ENCODE data around the gene MLANA. TPM values are rescaled to one million over a fixed set of nuclear protein-coding genes. Genes with fewer than 3 reads are reported as not detected.

MLANA gene
- total RNA-seq (1 to 10 TPM in 1 of 2 donors, under 1 TPM in 1; 0.20 to 1.7 TPM), polyA plus RNA-seq (ENCODE audit: insufficient read length in 2 of 2) (under 1 TPM; 0.49 to 0.89 TPM)
- long read RNA-seq, donor 1 = 0 reads
- long read RNA-seq, donor 2 = 0 reads
- long read RNA-seq, donor 3 = 0 reads
- long read RNA-seq, donor 4 = 0 reads

- H3K36me3 ChIP-seq (ENCODE audit: control insufficient read depth, insufficient read depth, low read length) = no peaks in the 10 kb centered on the region
- no peak within 1 kb of the TSS for H3K4me3 ChIP-seq (ENCODE audit: low read depth, low read length)
- 91% methylated on average over 8 of the region's 9 CpGs for WGBS (ENCODE audit: insufficient coverage)
- no peaks in the 10 kb centered on the region for H3K27me3 ChIP-seq (ENCODE audit: control insufficient read depth, insufficient read depth, low read length)
- H3K27ac ChIP-seq (ENCODE audit: low read depth, low read length) = no peak within 1 kb of the TSS
- no peaks in the 10 kb centered on the region for H3K4me1 ChIP-seq (ENCODE audit: control insufficient read depth, insufficient read depth, low read length)
- no peak for DNase-seq (ENCODE audit: low read depth in 4 of 6, low spot score in 6 of 6)
- H3K9me3 ChIP-seq (ENCODE audit: control insufficient read depth, insufficient read depth, low read length) = no peaks in the 10 kb centered on the region
Observed at GRCh38 chr9:5890641-5891040, at the start of gene MLANA. Gene MLANA, plus strand, starts transcription at chr9:5890889. Its CDS starts 1,586 bp downstream, at chr9:5892475.

- H3K9me3 ChIP-seq (ENCODE audit: control insufficient read depth, insufficient read depth, low read length) = no peaks in the 10 kb centered on the region
- no peak overlapping the region for H3K4me3 ChIP-seq (ENCODE audit: low read depth, low read length)
- no peak overlapping the region for H3K27ac ChIP-seq (ENCODE audit: low read depth, low read length)
- 87% methylated on average over 9 of the region's 12 CpGs for WGBS (ENCODE audit: insufficient coverage)
- H3K4me1 ChIP-seq (ENCODE audit: control insufficient read depth, insufficient read depth, low read length) = peaks cover 6% of the 10 kb centered on the region
- H3K36me3 ChIP-seq (ENCODE audit: control insufficient read depth, insufficient read depth, low read length) = no peaks in the 10 kb centered on the region
- DNase-seq (ENCODE audit: low read depth in 4 of 6, low spot score in 6 of 6) = no peak
- no peaks in the 10 kb centered on the region for H3K27me3 ChIP-seq (ENCODE audit: control insufficient read depth, insufficient read depth, low read length)
Observed at GRCh38 chr9:5841771-5842573, 48.7 kb upstream of the MLANA start.

- Histone ChIP-seq H3K4me3 (ENCODE audit: low read depth, low read length) (no peak overlapping the region), H3K36me3 (ENCODE audit: control insufficient read depth, insufficient read depth, low read length) (no peaks in the 10 kb centered on the region), H3K27me3 (ENCODE audit: control insufficient read depth, insufficient read depth, low read length) (no peaks in the 10 kb centered on the region), H3K4me1 (ENCODE audit: control insufficient read depth, insufficient read depth, low read length) (peaks cover 6% of the 10 kb centered on the region), H3K9me3 (ENCODE audit: control insufficient read depth, insufficient read depth, low read length) (no peaks in the 10 kb centered on the region), H3K27ac (ENCODE audit: low read depth, low read length) (peak overlapping the region; percentile 83)
- 65% methylated on average over 3 of the region's 5 CpGs for WGBS (ENCODE audit: insufficient coverage)
- peak in 1 of 6 donors; percentile 14 for DNase-seq (ENCODE audit: low read depth in 4 of 6, low spot score in 6 of 6)
Observed at GRCh38 chr9:5842929-5843793, 47.5 kb upstream of the MLANA start.

GRCh38 chr9:5843794-5844471 is 46.8 kb upstream of the MLANA start:
- Histone ChIP-seq H3K4me3 (ENCODE audit: low read depth, low read length) (no peak overlapping the region), H3K36me3 (ENCODE audit: control insufficient read depth, insufficient read depth, low read length) (no peaks in the 10 kb centered on the region), H3K27ac (ENCODE audit: low read depth, low read length) (peak overlapping the region; percentile 83), H3K27me3 (ENCODE audit: control insufficient read depth, insufficient read depth, low read length) (no peaks in the 10 kb centered on the region), H3K4me1 (ENCODE audit: control insufficient read depth, insufficient read depth, low read length) (peaks cover 6% of the 10 kb centered on the region), H3K9me3 (ENCODE audit: control insufficient read depth, insufficient read depth, low read length) (no peaks in the 10 kb centered on the region)
- 83% methylated on average over 2 of the region's 8 CpGs for WGBS (ENCODE audit: insufficient coverage)
- peak in 2 of 6 donors; percentile 65 to 66 for DNase-seq (ENCODE audit: low read depth in 4 of 6, low spot score in 6 of 6)

GRCh38 chr9:5845157-5845531 is 45.5 kb upstream of the MLANA start:
- H3K9me3 ChIP-seq (ENCODE audit: control insufficient read depth, insufficient read depth, low read length) = no peaks in the 10 kb centered on the region
- no CpG with 5 or more reads among the region's 1 CpG for WGBS (ENCODE audit: insufficient coverage)
- H3K27me3 ChIP-seq (ENCODE audit: control insufficient read depth, insufficient read depth, low read length) = no peaks in the 10 kb centered on the region
- peak overlapping the region; percentile 83 for H3K27ac ChIP-seq (ENCODE audit: low read depth, low read length)
- H3K4me3 ChIP-seq (ENCODE audit: low read depth, low read length) = no peak overlapping the region
- no peak for DNase-seq (ENCODE audit: low read depth in 4 of 6, low spot score in 6 of 6)
- no peaks in the 10 kb centered on the region for H3K36me3 ChIP-seq (ENCODE audit: control insufficient read depth, insufficient read depth, low read length)
- H3K4me1 ChIP-seq (ENCODE audit: control insufficient read depth, insufficient read depth, low read length) = peaks cover 6% of the 10 kb centered on the region

GRCh38 chr9:5846096-5846495 is 44.6 kb upstream of the MLANA start:
- no peak for DNase-seq (ENCODE audit: low read depth in 4 of 6, low spot score in 6 of 6)
- WGBS (ENCODE audit: insufficient coverage) = 100% methylated on average over 1 of the region's 1 CpG
- Histone ChIP-seq H3K4me3 (ENCODE audit: low read depth, low read length) (no peak overlapping the region), H3K27ac (ENCODE audit: low read depth, low read length) (no peak overlapping the region), H3K4me1 (ENCODE audit: control insufficient read depth, insufficient read depth, low read length) (peaks cover 3% of the 10 kb centered on the region), H3K36me3 (ENCODE audit: control insufficient read depth, insufficient read depth, low read length) (no peaks in the 10 kb centered on the region), H3K9me3 (ENCODE audit: control insufficient read depth, insufficient read depth, low read length) (no peaks in the 10 kb centered on the region), H3K27me3 (ENCODE audit: control insufficient read depth, insufficient read depth, low read length) (no peaks in the 10 kb centered on the region)

GRCh38 chr9:5846501-5846921 is 44.2 kb upstream of the MLANA start:
- Histone ChIP-seq H3K27ac (ENCODE audit: low read depth, low read length) (no peak overlapping the region), H3K4me1 (ENCODE audit: control insufficient read depth, insufficient read depth, low read length) (peaks cover 3% of the 10 kb centered on the region), H3K9me3 (ENCODE audit: control insufficient read depth, insufficient read depth, low read length) (no peaks in the 10 kb centered on the region), H3K36me3 (ENCODE audit: control insufficient read depth, insufficient read depth, low read length) (no peaks in the 10 kb centered on the region), H3K27me3 (ENCODE audit: control insufficient read depth, insufficient read depth, low read length) (no peaks in the 10 kb centered on the region), H3K4me3 (ENCODE audit: low read depth, low read length) (no peak overlapping the region)
- 75% methylated on average over 2 of the region's 4 CpGs for WGBS (ENCODE audit: insufficient coverage)
- no peak for DNase-seq (ENCODE audit: low read depth in 4 of 6, low spot score in 6 of 6)

GRCh38 chr9:5848372-5848882 is 42.3 kb upstream of the MLANA start:
- Histone ChIP-seq H3K27ac (ENCODE audit: low read depth, low read length) (no peak overlapping the region), H3K4me3 (ENCODE audit: low read depth, low read length) (no peak overlapping the region), H3K9me3 (ENCODE audit: control insufficient read depth, insufficient read depth, low read length) (no peaks in the 10 kb centered on the region), H3K4me1 (ENCODE audit: control insufficient read depth, insufficient read depth, low read length) (peaks cover 3% of the 10 kb centered on the region), H3K27me3 (ENCODE audit: control insufficient read depth, insufficient read depth, low read length) (no peaks in the 10 kb centered on the region), H3K36me3 (ENCODE audit: control insufficient read depth, insufficient read depth, low read length) (no peaks in the 10 kb centered on the region)
- DNase-seq (ENCODE audit: low read depth in 4 of 6, low spot score in 6 of 6) = no peak
- WGBS (ENCODE audit: insufficient coverage) = 94% methylated on average over 2 of the region's 3 CpGs

GRCh38 chr9:5850724-5851122 is 40.0 kb upstream of the MLANA start:
- H3K4me1 ChIP-seq (ENCODE audit: control insufficient read depth, insufficient read depth, low read length) = no peaks in the 10 kb centered on the region
- no peaks in the 10 kb centered on the region for H3K36me3 ChIP-seq (ENCODE audit: control insufficient read depth, insufficient read depth, low read length)
- H3K27me3 ChIP-seq (ENCODE audit: control insufficient read depth, insufficient read depth, low read length) = no peaks in the 10 kb centered on the region
- no peaks in the 10 kb centered on the region for H3K9me3 ChIP-seq (ENCODE audit: control insufficient read depth, insufficient read depth, low read length)
- H3K27ac ChIP-seq (ENCODE audit: low read depth, low read length) = no peak overlapping the region
- DNase-seq (ENCODE audit: low read depth in 4 of 6, low spot score in 6 of 6) = no peak
- no peak overlapping the region for H3K4me3 ChIP-seq (ENCODE audit: low read depth, low read length)

All from spinal cord (tissue), 10 donors.